ENCODE data around the gene PRR5. TPM values are rescaled to one million over a fixed set of nuclear protein-coding genes. Genes with fewer than 3 reads are reported as not detected.

PRR5 gene
- total and polyA plus RNA-seq, 2 of the 13 experiments (the other 11 are each of a cell fraction or from before 2014, with no cell fraction given), result 11.6 to 27.5 TPM

DNA sequence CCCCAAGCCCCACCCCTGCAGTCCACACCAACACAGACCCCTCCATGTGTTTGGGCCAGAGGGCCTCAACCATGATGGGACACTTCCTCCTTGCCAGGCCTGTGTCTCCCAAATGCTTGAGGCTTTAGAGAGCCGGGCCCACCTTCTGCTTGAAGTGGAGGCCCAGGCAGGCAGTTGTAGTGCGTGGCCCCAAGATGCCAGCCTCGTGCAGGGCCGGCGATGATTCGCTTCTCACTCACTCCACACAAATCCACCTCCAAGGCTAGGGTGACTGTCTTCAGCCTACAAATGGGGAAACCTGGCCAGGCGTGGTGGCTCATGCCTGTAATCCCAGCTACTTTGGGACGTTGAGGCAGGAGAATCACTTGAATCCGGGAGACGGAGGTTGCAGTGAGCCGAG, 5.7 kb downstream of the PRR5 start:
- TF ChIP-seq SAFB2 (CRISPR knock-in tag; IDR thresholded peaks at IDR 0.05; ENCODE audit: borderline replicate concordance, low read depth) (no peak), ZNF781 (CRISPR knock-in tag; IDR thresholded peaks at IDR 0.05; ENCODE audit: borderline replicate concordance, not compliant biosample characterization) (no peak), RNF2 (conservative IDR thresholded peaks at IDR 0.05; ENCODE audit: low read depth) (no peak), ZNF839 (CRISPR knock-in tag; IDR thresholded peaks at IDR 0.05; ENCODE audit: borderline replicate concordance) (no peak)
- TF ChIP-seq, protein P1, sequence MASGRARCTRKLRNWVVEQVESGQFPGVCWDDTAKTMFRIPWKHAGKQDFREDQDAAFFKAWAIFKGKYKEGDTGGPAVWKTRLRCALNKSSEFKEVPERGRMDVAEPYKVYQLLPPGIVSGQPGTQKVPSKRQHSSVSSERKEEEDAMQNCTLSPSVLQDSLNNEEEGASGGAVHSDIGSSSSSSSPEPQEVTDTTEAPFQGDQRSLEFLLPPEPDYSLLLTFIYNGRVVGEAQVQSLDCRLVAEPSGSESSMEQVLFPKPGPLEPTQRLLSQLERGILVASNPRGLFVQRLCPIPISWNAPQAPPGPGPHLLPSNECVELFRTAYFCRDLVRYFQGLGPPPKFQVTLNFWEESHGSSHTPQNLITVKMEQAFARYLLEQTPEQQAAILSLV (CRISPR knock-in tag; IDR thresholded peaks at IDR 0.05; ENCODE audit: borderline replicate concordance), result no peak
- TF ChIP-seq, protein P2, sequence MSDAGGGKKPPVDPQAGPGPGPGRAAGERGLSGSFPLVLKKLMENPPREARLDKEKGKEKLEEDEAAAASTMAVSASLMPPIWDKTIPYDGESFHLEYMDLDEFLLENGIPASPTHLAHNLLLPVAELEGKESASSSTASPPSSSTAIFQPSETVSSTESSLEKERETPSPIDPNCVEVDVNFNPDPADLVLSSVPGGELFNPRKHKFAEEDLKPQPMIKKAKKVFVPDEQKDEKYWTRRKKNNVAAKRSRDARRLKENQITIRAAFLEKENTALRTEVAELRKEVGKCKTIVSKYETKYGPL (CRISPR knock-in tag; IDR thresholded peaks at IDR 0.05), result no peak
- H3K27me3 ChIP-seq (ENCODE audit: control insufficient read depth in 1 of 2, insufficient read depth in 2 of 2, low read length in 2 of 2), result no peaks in the 10 kb centered on the region
- no TSS peak for BruUV-seq (replicated peaks)
- peaks cover 8% of the 10 kb centered on the region; the same call in 1 of the 2 replicates for H4K20me1 ChIP-seq (ENCODE audit: insufficient read depth, low read length)
- 98% methylated on average over 5 of the region's 11 CpGs for WGBS (ENCODE audit: low lambda C conversion rate)
- peaks cover 1 to 11% of the 10 kb centered on the region in 2 experiments; a peak in 2 of 5 replicates for H3K36me3 ChIP-seq (replicated peaks in 1 of 2; ENCODE audit: control insufficient read depth in 1 of 2, insufficient read depth in 2 of 2, low read length in 2 of 2)
- in situ Hi-C loops (cut with HindIII; ENCODE audit: extremely low pct_ligation_motif_present, low pct_unique_long_range_greater_than_20kb), result no loop called here
- no peak overlapping the region for H3K4me3 ChIP-seq (replicated peaks in 1 of 3; ENCODE audit: insufficient read depth in 1 of 3, low read depth in 2 of 3, low read length in 3 of 3)
- peaks cover 25% of the 10 kb centered on the region for H3K79me2 ChIP-seq (ENCODE audit: insufficient read depth, low read length)
- POLR2A ChIA-PET, result no interaction called here
- no peak for FAIRE-seq
- no peaks in the 10 kb centered on the region for H3K9me3 ChIP-seq (ENCODE audit: low read length)
- no peak overlapping the region for H2AFZ ChIP-seq (ENCODE audit: low read length)
- CTCF ChIA-PET (ENCODE audit: low intra/inter-chr PET ratio, low total read pairs), result no interaction called here
- intact Hi-C loops (cut with micrococcal nuclease; ENCODE audit: unreplicated experiment), result no loop called here
- DNase-seq (ENCODE audit: low spot score), result no peak
- ATAC-seq, result no peak
- H3K4me1 ChIP-seq (ENCODE audit: insufficient read depth, low read length), result peaks cover 42% of the 10 kb centered on the region
- H3K4me2 ChIP-seq (ENCODE audit: low read depth, low read length), result no peak overlapping the region
- H3K27ac ChIP-seq (ENCODE audit: extremely low read length, insufficient read depth, low read length), result no peak overlapping the region
- no peak overlapping the region for H3K9ac ChIP-seq (ENCODE audit: insufficient read depth, low read depth, low read length)

DNA sequence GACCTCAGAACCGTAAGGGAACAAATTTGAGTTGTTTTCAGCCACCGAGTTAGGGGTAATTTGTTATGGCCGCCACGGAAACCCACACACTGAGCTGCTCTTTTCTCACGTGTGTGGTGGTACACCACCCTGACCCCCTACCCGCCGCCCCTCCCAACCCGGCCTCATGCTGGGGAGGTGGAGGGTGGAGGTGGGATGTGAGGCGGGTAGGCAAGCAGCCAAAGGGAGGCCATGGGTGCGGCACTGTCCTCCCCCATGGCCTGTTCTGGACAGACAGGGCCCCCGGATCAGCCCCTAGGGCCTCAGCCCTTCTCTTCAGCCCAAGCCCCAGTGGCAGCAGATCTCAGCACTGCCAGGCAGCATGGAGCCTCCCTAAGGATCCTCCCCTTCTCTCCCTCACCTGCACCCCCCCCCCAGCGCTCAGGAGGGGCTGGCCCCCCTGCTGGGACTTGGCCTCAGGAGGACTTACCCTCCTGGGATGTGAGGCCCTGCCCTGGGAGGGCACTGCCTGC, 7.9 kb downstream of the PRR5 start:
- DNase-seq (ENCODE audit: low spot score) (no peak), ATAC-seq (no peak), FAIRE-seq (no peak)
- H4K20me1 ChIP-seq (ENCODE audit: insufficient read depth, low read length), result peaks cover 5% of the 10 kb centered on the region; the same call in 1 of the 2 replicates
- H3K79me2 ChIP-seq (ENCODE audit: insufficient read depth, low read length), result peaks cover 9% of the 10 kb centered on the region
- H3K36me3 ChIP-seq (replicated peaks in 1 of 2; ENCODE audit: control insufficient read depth in 1 of 2, insufficient read depth in 2 of 2, low read length in 2 of 2), result peaks cover 3% of the 10 kb centered on the region in 2 experiments; a peak in 4 of 5 replicates
- intact Hi-C loops (cut with micrococcal nuclease; ENCODE audit: unreplicated experiment), result no loop called here
- H3K27me3 ChIP-seq (ENCODE audit: control insufficient read depth in 1 of 2, insufficient read depth in 2 of 2, low read length in 2 of 2), result no peaks in the 10 kb centered on the region
- WGBS (ENCODE audit: low lambda C conversion rate), result 86% methylated on average over 6 of the region's 12 CpGs
- H3K4me3 ChIP-seq (replicated peaks in 1 of 3; ENCODE audit: insufficient read depth in 1 of 3, low read depth in 2 of 3, low read length in 3 of 3), result no peak overlapping the region
- CTCF ChIA-PET (ENCODE audit: low intra/inter-chr PET ratio, low total read pairs), result no interaction called here
- POLR2A ChIA-PET, result no interaction called here
- H2AFZ ChIP-seq (ENCODE audit: low read length), result no peak overlapping the region
- no TSS peak for BruUV-seq (replicated peaks)
- no peak overlapping the region for H3K27ac ChIP-seq (ENCODE audit: extremely low read length, insufficient read depth, low read length)
- H3K4me2 ChIP-seq (ENCODE audit: low read depth, low read length), result no peak overlapping the region
- peaks cover 34% of the 10 kb centered on the region for H3K4me1 ChIP-seq (ENCODE audit: insufficient read depth, low read length)
- no peaks in the 10 kb centered on the region for H3K9me3 ChIP-seq (ENCODE audit: low read length)
- in situ Hi-C loops (cut with HindIII; ENCODE audit: extremely low pct_ligation_motif_present, low pct_unique_long_range_greater_than_20kb), result no loop called here
- no peak overlapping the region for H3K9ac ChIP-seq (ENCODE audit: insufficient read depth, low read depth, low read length)
- TF ChIP-seq ATF7-NPFF (CRISPR knock-in tag; IDR thresholded peaks at IDR 0.05; ENCODE audit: low read depth), result no peak
- TF ChIP-seq EP300 (IDR thresholded peaks at IDR 0.05; ENCODE audit: low read depth in 2 of 2, low read length in 2 of 2), result no peak
- TF ChIP-seq EP300 (CRISPR knock-in tag; IDR thresholded peaks at IDR 0.05; ENCODE audit: borderline replicate concordance), result no peak
- TF ChIP-seq ZNF776 (CRISPR knock-in tag; IDR thresholded peaks at IDR 0.05), result no peak
- TF ChIP-seq, protein P3, sequence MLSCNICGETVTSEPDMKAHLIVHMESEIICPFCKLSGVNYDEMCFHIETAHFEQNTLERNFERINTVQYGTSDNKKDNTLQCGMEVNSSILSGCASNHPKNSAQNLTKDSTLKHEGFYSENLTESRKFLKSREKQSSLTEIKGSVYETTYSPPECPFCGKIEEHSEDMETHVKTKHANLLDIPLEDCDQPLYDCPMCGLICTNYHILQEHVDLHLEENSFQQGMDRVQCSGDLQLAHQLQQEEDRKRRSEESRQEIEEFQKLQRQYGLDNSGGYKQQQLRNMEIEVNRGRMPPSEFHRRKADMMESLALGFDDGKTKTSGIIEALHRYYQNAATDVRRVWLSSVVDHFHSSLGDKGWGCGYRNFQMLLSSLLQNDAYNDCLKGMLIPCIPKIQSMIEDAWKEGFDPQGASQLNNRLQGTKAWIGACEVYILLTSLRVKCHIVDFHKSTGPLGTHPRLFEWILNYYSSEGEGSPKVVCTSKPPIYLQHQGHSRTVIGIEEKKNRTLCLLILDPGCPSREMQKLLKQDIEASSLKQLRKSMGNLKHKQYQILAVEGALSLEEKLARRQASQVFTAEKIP (CRISPR knock-in tag; IDR thresholded peaks at IDR 0.05; ENCODE audit: borderline replicate concordance), result no peak
- TF ChIP-seq BHLHE40 (IDR thresholded peaks at IDR 0.05; ENCODE audit: low read length), result no peak
- no peak for TF ChIP-seq PHF5A (CRISPR knock-in tag; IDR thresholded peaks at IDR 0.05; ENCODE audit: low read depth, unreplicated experiment)
- TF ChIP-seq ZNF737 (CRISPR knock-in tag; IDR thresholded peaks at IDR 0.05; ENCODE audit: borderline replicate concordance), result no peak
- no peak for TF ChIP-seq HDAC6 (IDR thresholded peaks at IDR 0.05; ENCODE audit: low read depth, low read length)
- no peak for TF ChIP-seq NFE2L2 (IDR thresholded peaks at IDR 0.05; ENCODE audit: low read length)
